Endothelial cell of umbilical vein (primary cell): ENCODE measurements around the gene KAT2B. TPM values are rescaled to one million over a fixed set of nuclear protein-coding genes. Genes with fewer than 3 reads are reported as not detected.

Experiments used
- BruUV-seq: library from RNA; stranded (reverse); fragments of 400-500 nt; replicated peaks from 2 replicates; lab custom pipeline; 2021; lab: Mats Ljungman, UMichigan
- CTCF ChIA-PET: fragments of 300-600, 350-600 bp; sonication (Branson Sonifier 250); formaldehyde crosslinking; loops from one replicate; lab custom pipeline; 2021; ENCODE audit warnings: antibody characterized with exemption, inconsistent platforms; lab: Charles Lee
- POLR2A ChIA-PET: fragments of 300-600, 350-600 bp; sonication (Branson Sonifier 250); formaldehyde crosslinking; loops from one replicate; lab custom pipeline; 2021; ENCODE audit warnings: antibody characterized with exemption, inconsistent platforms; lab: Charles Lee
- DNase-seq: peaks from one replicate; pipeline ENCODE4 v3.0.0-alpha.2; 2011; ENCODE audit warnings: low read depth, low spot score
- FAIRE-seq: peaks from 2 replicates; lab custom pipeline; 2011; peaks lifted over from hg19 to GRCh38; lab: Jason Lieb, UNC
- H2AFZ ChIP-seq: 2 replicates; pipeline ENCODE4 v1.6.0; 2012; ENCODE audit warnings: low read depth, low read length, control low read depth, inconsistent platforms
- H3K27ac ChIP-seq: 2 replicates; pipeline ENCODE4 v1.5.1; 2011; ENCODE audit warnings: low read depth, mild to moderate bottlenecking, control low read depth, low read length, moderate library complexity; ENCODE audit not compliant: insufficient read depth
- H3K27me3 ChIP-seq, 2 experiments: 2 replicates each; pipeline versions ENCODE4 v1.6.0 to v1.6.1; 2011; ENCODE audit warnings: low read length in 2 of 2, mixed read lengths in 1 of 2; ENCODE audit not compliant: control insufficient read depth in 2 of 2, insufficient read depth in 2 of 2
- H3K36me3 ChIP-seq, 2 experiments: 2 replicates in 1 of 2; 3 replicates in 1 of 2; pipeline ENCODE4 v1.5.1; 2011; ENCODE audit warnings: low read length in 2 of 2, mild to moderate bottlenecking in 1 of 2, moderate library complexity in 1 of 2; ENCODE audit not compliant: control insufficient read depth in 2 of 2, insufficient read depth in 2 of 2; ENCODE audit errors: extremely low read depth in 1 of 2
- H3K4me1 ChIP-seq: 3 replicates; pipeline ENCODE4 v1.5.1; 2011; ENCODE audit warnings: mild to moderate bottlenecking, low read length; ENCODE audit not compliant: control insufficient read depth, insufficient read depth; ENCODE audit errors: extremely low read depth
- H3K4me2 ChIP-seq: 2 replicates; pipeline ENCODE4 v1.6.1; 2011; ENCODE audit warnings: low read length, control low read depth, mixed read lengths; ENCODE audit not compliant: insufficient read depth
- H3K4me3 ChIP-seq, 3 experiments: fragments of 200-600 bp in 1 of 3; sonication (generic), shearing (Covaris generic) in 1 of 3; replicated peaks in 1 of 3; 2 replicates each; pipeline ENCODE4 v1.5.1; 2011 to 2016; ENCODE audit warnings: control low read depth in 3 of 3, low read length in 3 of 3, mild to moderate bottlenecking in 2 of 3, inconsistent platforms in 1 of 3, low read depth in 1 of 3, moderate library complexity in 1 of 3; ENCODE audit not compliant: insufficient read depth in 1 of 3
- H3K79me2 ChIP-seq: 2 replicates; pipeline ENCODE4 v1.6.0; 2012; ENCODE audit warnings: low read length, inconsistent platforms; ENCODE audit not compliant: control insufficient read depth, insufficient read depth
- H3K9ac ChIP-seq: replicated peaks from 2 replicates; pipeline ENCODE3; 2011; ENCODE audit warnings: low read length, control low read depth; ENCODE audit not compliant: insufficient read depth; ENCODE audit errors: extremely low read depth
- H3K9me1 ChIP-seq: replicated peaks from 3 replicates; pipeline ENCODE4 v1.6.0; 2011; ENCODE audit warnings: mild to moderate bottlenecking, low read length; ENCODE audit not compliant: control insufficient read depth, insufficient read depth; ENCODE audit errors: extremely low read depth
- H3K9me3 ChIP-seq: replicated peaks from 2 replicates; pipeline ENCODE4 v1.5.1; 2012; ENCODE audit warnings: low read length, inconsistent platforms; ENCODE audit not compliant: control insufficient read depth, insufficient read depth
- H4K20me1 ChIP-seq: replicated peaks from 2 replicates; pipeline ENCODE3; 2011; ENCODE audit warnings: mild to moderate bottlenecking, low read length; ENCODE audit not compliant: control insufficient read depth, insufficient read depth; ENCODE audit errors: extremely low read depth
- EZH2 ChIP-seq: IDR thresholded peaks from 2 replicates; pipeline ENCODE4 v1.6.1; 2012; ENCODE audit warnings: borderline replicate concordance, low read depth, mild to moderate bottlenecking, moderate library complexity, low read length, inconsistent platforms; ENCODE audit not compliant: severe bottlenecking
- FOS ChIP-seq: IDR thresholded peaks from 2 replicates; pipeline ENCODE4 v1.6.1; 2011; ENCODE audit warnings: mild to moderate bottlenecking, low read length, moderate library complexity, borderline replicate concordance; ENCODE audit not compliant: insufficient read depth
- GATA2 ChIP-seq: IDR thresholded peaks from 2 replicates; pipeline ENCODE4 v1.7.0; 2011; ENCODE audit warnings: low read depth, mild to moderate bottlenecking, moderate library complexity, mixed read lengths, low read length; ENCODE audit not compliant: insufficient read length, insufficient read depth
- JUN ChIP-seq: IDR thresholded peaks from 2 replicates; pipeline ENCODE4 v1.6.1; 2011; ENCODE audit warnings: borderline replicate concordance, low read depth; ENCODE audit not compliant: insufficient read length, insufficient read depth
- MAX ChIP-seq: IDR thresholded peaks from 2 replicates; pipeline ENCODE4 v1.6.1; 2011; ENCODE audit not compliant: insufficient read depth, insufficient read length
- MYC ChIP-seq: IDR thresholded peaks from one replicate; pipeline ENCODE4 v1.6.1; 2011; ENCODE audit warnings: mild to moderate bottlenecking, low read depth, low read length
- POLR2A ChIP-seq: IDR thresholded peaks from 2 replicates; pipeline ENCODE4 v1.6.1; 2012; ENCODE audit warnings: low read depth, mild to moderate bottlenecking, control low read depth, low read length
- POLR2AphosphoS5 ChIP-seq: IDR thresholded peaks from 2 replicates; pipeline ENCODE4 v1.6.1; 2012; ENCODE audit warnings: low read depth, mild to moderate bottlenecking, control low read depth, low read length, moderate library complexity; ENCODE audit not compliant: insufficient read depth
- dilution Hi-C: fragments of 300-500 bp; cut with MboI; formaldehyde crosslinking; loops from one replicate; pipeline ENCODE4 v1.15.0; 2019; ENCODE audit warnings: low sequenced_read_pairs; ENCODE audit not compliant: extremely low pct_ligation_motif_present
- intact Hi-C: fragments of 100-400 bp; cut with micrococcal nuclease; formaldehyde crosslinking; loops from one replicate; pipeline ENCODE4 v1.10.0; 2022
- polyA plus RNA-seq, 4 experiments: library from polyadenylated mRNA; depleted of rRNA in 3 of 4; stranded (reverse) in 3 of 4; unstranded in 1 of 4; fragments of >200 nt; gene quantifications; 2 replicates each; pipeline versions ENCODE4 v1.2.1 to v1.2.3, GENCODE V29; 2011 to 2012; ENCODE audit warnings: missing spikeins in 1 of 4
- total RNA-seq: library from RNA; stranded (reverse); gene quantifications from 2 replicates; pipeline ENCODE4 v1.2.3, GENCODE V29; 2021
- TF ChIP-seq, protein P1 (sequence below), 2 donors: IDR thresholded peaks; 1 replicate in 1 of 2; 2 replicates in 1 of 2; pipeline ENCODE4 v1.5.1; 2011; ENCODE audit warnings: low read length in 2 of 2, mild to moderate bottlenecking in 2 of 2, moderate library complexity in 2 of 2, control low read depth in 1 of 2, inconsistent platforms in 1 of 2, low read depth in 1 of 2; ENCODE audit not compliant: insufficient read depth in 1 of 2; ENCODE audit errors: extremely low read depth in 1 of 2

The KAT2B gene
- total and polyA plus RNA-seq, 2 donors (not counting 3 experiments of a cell fraction or from before 2014, with no cell fraction given) = 2.6 to 11.0 TPM

DNA sequence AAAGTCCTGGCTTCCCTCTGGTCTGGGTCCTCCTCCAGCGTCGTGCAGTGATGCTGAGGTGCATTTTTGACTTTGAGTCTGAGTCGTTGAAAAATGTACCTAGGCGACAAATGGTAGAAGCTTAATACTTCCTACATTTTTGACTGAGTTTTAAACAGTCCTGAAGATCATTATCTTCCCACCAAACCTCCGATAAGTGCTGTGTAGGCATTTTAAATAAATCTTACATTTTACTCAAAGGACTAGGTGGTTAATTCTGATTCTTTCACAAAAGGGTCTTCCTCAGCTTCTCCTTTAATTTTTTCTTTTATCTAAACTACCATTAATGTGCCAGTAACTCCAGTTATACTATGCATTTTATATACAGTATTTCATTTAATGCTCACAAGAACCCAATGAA lies 70.6 kb downstream of the KAT2B start:
- ChIA-PET CTCF (interaction anchor here (1.2 to 1.4 kb wide), 2 partner anchors 10 to 13 kb away, joined by 3 read pairs; no protein-coding TSS in a partner anchor), POLR2A (no interaction called here)
- H3K4me3 ChIP-seq = no peak overlapping the region
- no peak for FAIRE-seq
- no peaks in the 10 kb centered on the region for H3K36me3 ChIP-seq
- H3K9me1 ChIP-seq = no peaks in the 10 kb centered on the region
- DNase-seq = no peak
- no peak overlapping the region for H3K27ac ChIP-seq
- H3K9ac ChIP-seq = no peak overlapping the region
- H3K9me3 ChIP-seq = no peaks in the 10 kb centered on the region
- intact Hi-C loops (no loop called here), dilution Hi-C loops (no loop called here)
- H3K4me1 ChIP-seq = no peaks in the 10 kb centered on the region
- BruUV-seq = no TSS peak
- no peak overlapping the region for H3K4me2 ChIP-seq
- TF ChIP-seq POLR2A (no peak), FOS (no peak), MAX (no peak), POLR2AphosphoS5 (no peak), GATA2 (no peak), MYC (no peak), JUN (no peak), EZH2 (no peak)
- TF ChIP-seq, protein P1, sequence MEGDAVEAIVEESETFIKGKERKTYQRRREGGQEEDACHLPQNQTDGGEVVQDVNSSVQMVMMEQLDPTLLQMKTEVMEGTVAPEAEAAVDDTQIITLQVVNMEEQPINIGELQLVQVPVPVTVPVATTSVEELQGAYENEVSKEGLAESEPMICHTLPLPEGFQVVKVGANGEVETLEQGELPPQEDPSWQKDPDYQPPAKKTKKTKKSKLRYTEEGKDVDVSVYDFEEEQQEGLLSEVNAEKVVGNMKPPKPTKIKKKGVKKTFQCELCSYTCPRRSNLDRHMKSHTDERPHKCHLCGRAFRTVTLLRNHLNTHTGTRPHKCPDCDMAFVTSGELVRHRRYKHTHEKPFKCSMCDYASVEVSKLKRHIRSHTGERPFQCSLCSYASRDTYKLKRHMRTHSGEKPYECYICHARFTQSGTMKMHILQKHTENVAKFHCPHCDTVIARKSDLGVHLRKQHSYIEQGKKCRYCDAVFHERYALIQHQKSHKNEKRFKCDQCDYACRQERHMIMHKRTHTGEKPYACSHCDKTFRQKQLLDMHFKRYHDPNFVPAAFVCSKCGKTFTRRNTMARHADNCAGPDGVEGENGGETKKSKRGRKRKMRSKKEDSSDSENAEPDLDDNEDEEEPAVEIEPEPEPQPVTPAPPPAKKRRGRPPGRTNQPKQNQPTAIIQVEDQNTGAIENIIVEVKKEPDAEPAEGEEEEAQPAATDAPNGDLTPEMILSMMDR (IDR thresholded peaks at IDR 0.05; ENCODE audit: extremely low read depth in 1 of 2, insufficient read depth in 1 of 2, low read depth in 1 of 2, low read length in 2 of 2) = no peak
- H3K79me2 ChIP-seq = no peaks in the 10 kb centered on the region
- H2AFZ ChIP-seq = no peak overlapping the region
- H4K20me1 ChIP-seq = no peaks in the 10 kb centered on the region
- H3K27me3 ChIP-seq = no peaks in the 10 kb centered on the region
